ENCODE results near the gene TNFAIP1.
A peak's percentile ranks its signal among the peaks of the same experiment; 100 is the strongest.

TNFAIP1 gene

GRCh38 chr17:28365487-28365886, 29.9 kb downstream of the TNFAIP1 start:
- no peak overlapping the region for H3K4me3 ChIP-seq (ENCODE audit: low read depth, low read length)
- H3K27me3 ChIP-seq (ENCODE audit: insufficient read depth, low read length): no peaks in the 10 kb centered on the region
- H3K79me2 ChIP-seq (ENCODE audit: control insufficient read depth, insufficient read depth, low read length, unreplicated experiment): no peaks in the 10 kb centered on the region
- peaks cover 7% of the 10 kb centered on the region for H3K4me1 ChIP-seq (ENCODE audit: control insufficient read depth, insufficient read depth, low read length, unreplicated experiment)
- no peak overlapping the region for H2AFZ ChIP-seq (ENCODE audit: low read length, unreplicated experiment)
- 0 out of 2 replicates have a peak, but pooled peaks cover 3% of the 10 kb centered on the region for H3K36me3 ChIP-seq (ENCODE audit: insufficient read depth, low read length)
- H3K27ac ChIP-seq (ENCODE audit: low read depth, low read length): no peak overlapping the region

GRCh38 chr17:28366605-28367004, 31.0 kb downstream of the TNFAIP1 start:
- H3K36me3 ChIP-seq (ENCODE audit: insufficient read depth, low read length): 0 out of 2 replicates have a peak, but pooled peaks cover under 1% of the 10 kb centered on the region
- no peak overlapping the region for H3K4me3 ChIP-seq (ENCODE audit: low read depth, low read length)
- H3K27me3 ChIP-seq (ENCODE audit: insufficient read depth, low read length): no peaks in the 10 kb centered on the region
- H3K79me2 ChIP-seq (ENCODE audit: control insufficient read depth, insufficient read depth, low read length, unreplicated experiment): no peaks in the 10 kb centered on the region
- H3K27ac ChIP-seq (ENCODE audit: low read depth, low read length): no peak overlapping the region
- H2AFZ ChIP-seq (ENCODE audit: low read length, unreplicated experiment): no peak overlapping the region
- peaks cover 13% of the 10 kb centered on the region for H3K4me1 ChIP-seq (ENCODE audit: control insufficient read depth, insufficient read depth, low read length, unreplicated experiment)

GRCh38 chr17:28367641-28368305, 32.2 kb downstream of the TNFAIP1 start:
- no peaks in the 10 kb centered on the region for H3K36me3 ChIP-seq (ENCODE audit: insufficient read depth, low read length)
- H3K27ac ChIP-seq (ENCODE audit: low read depth, low read length): no peak overlapping the region
- H3K79me2 ChIP-seq (ENCODE audit: control insufficient read depth, insufficient read depth, low read length, unreplicated experiment): no peaks in the 10 kb centered on the region
- H3K4me3 ChIP-seq (ENCODE audit: low read depth, low read length): no peak overlapping the region
- H2AFZ ChIP-seq (ENCODE audit: low read length, unreplicated experiment): no peak overlapping the region
- H3K4me1 ChIP-seq (ENCODE audit: control insufficient read depth, insufficient read depth, low read length, unreplicated experiment): peaks cover 17% of the 10 kb centered on the region
- no peaks in the 10 kb centered on the region for H3K27me3 ChIP-seq (ENCODE audit: insufficient read depth, low read length)

GRCh38 chr17:28368306-28368831, 32.8 kb downstream of the TNFAIP1 start:
- Histone ChIP-seq H2AFZ (ENCODE audit: low read length, unreplicated experiment) (no peak overlapping the region), H3K27ac (ENCODE audit: low read depth, low read length) (no peak overlapping the region), H3K4me3 (ENCODE audit: low read depth, low read length) (no peak overlapping the region)

GRCh38 chr17:28368915-28369683, 33.5 kb downstream of the TNFAIP1 start:
- Histone ChIP-seq H3K27ac (ENCODE audit: low read depth, low read length) (no peak overlapping the region), H3K4me1 (ENCODE audit: control insufficient read depth, insufficient read depth, low read length, unreplicated experiment) (peaks cover 26% of the 10 kb centered on the region), H3K27me3 (ENCODE audit: insufficient read depth, low read length) (no peaks in the 10 kb centered on the region), H3K4me3 (ENCODE audit: low read depth, low read length) (no peak overlapping the region), H2AFZ (ENCODE audit: low read length, unreplicated experiment) (no peak overlapping the region), H3K79me2 (ENCODE audit: control insufficient read depth, insufficient read depth, low read length, unreplicated experiment) (no peaks in the 10 kb centered on the region), H3K36me3 (ENCODE audit: insufficient read depth, low read length) (no peaks in the 10 kb centered on the region)

More at GRCh38 chr17:28368306-28368831, 32.8 kb downstream of the TNFAIP1 start:
- no peaks in the 10 kb centered on the region for H3K27me3 ChIP-seq (ENCODE audit: insufficient read depth, low read length)
- H3K4me1 ChIP-seq (ENCODE audit: control insufficient read depth, insufficient read depth, low read length, unreplicated experiment): peaks cover 23% of the 10 kb centered on the region
- H3K36me3 ChIP-seq (ENCODE audit: insufficient read depth, low read length): no peaks in the 10 kb centered on the region
- no peaks in the 10 kb centered on the region for H3K79me2 ChIP-seq (ENCODE audit: control insufficient read depth, insufficient read depth, low read length, unreplicated experiment)

GRCh38 chr17:28369684-28370034, 34.1 kb downstream of the TNFAIP1 start:
- Histone ChIP-seq H3K27me3 (ENCODE audit: insufficient read depth, low read length) (no peaks in the 10 kb centered on the region), H3K36me3 (ENCODE audit: insufficient read depth, low read length) (no peaks in the 10 kb centered on the region), H3K27ac (ENCODE audit: low read depth, low read length) (no peak overlapping the region), H3K4me1 (ENCODE audit: control insufficient read depth, insufficient read depth, low read length, unreplicated experiment) (peaks cover 26% of the 10 kb centered on the region), H3K79me2 (ENCODE audit: control insufficient read depth, insufficient read depth, low read length, unreplicated experiment) (no peaks in the 10 kb centered on the region), H2AFZ (ENCODE audit: low read length, unreplicated experiment) (no peak overlapping the region), H3K4me3 (ENCODE audit: low read depth, low read length) (no peak overlapping the region)

- Histone ChIP-seq H3K27ac (ENCODE audit: low read depth, low read length) (peak within 1 kb of the TSS; percentile 58), H3K4me1 (ENCODE audit: control insufficient read depth, insufficient read depth, low read length, unreplicated experiment) (peaks cover 26% of the 10 kb centered on the region), H3K36me3 (ENCODE audit: insufficient read depth, low read length) (no peaks in the 10 kb centered on the region), H2AFZ (ENCODE audit: low read length, unreplicated experiment) (no peak within 1 kb of the TSS), H3K79me2 (ENCODE audit: control insufficient read depth, insufficient read depth, low read length, unreplicated experiment) (no peaks in the 10 kb centered on the region), H3K4me3 (ENCODE audit: low read depth, low read length) (peak within 1 kb of the TSS; percentile 88), H3K27me3 (ENCODE audit: insufficient read depth, low read length) (no peaks in the 10 kb centered on the region)
Measured at GRCh38 chr17:28370035-28370743, 34.6 kb downstream of the TNFAIP1 start, which contains the start of gene VTN. Gene VTN (minus strand): TSS chr17:28370307. CDS start chr17:28370203, 104 bp downstream.

- no peak overlapping the region for H2AFZ ChIP-seq (ENCODE audit: low read length, unreplicated experiment)
- H3K4me3 ChIP-seq (ENCODE audit: low read depth, low read length): peak overlapping the region; percentile 88
Measured at GRCh38 chr17:28370744-28371103, 35.2 kb downstream of the TNFAIP1 start.

GRCh38 chr17:28371245-28372202, 36.0 kb downstream of the TNFAIP1 start, which contains the start of gene SARM1:
Gene SARM1 (plus strand): TSS chr17:28371694. CDS start chr17:28372033, 339 bp downstream.
- peak within 1 kb of the TSS; percentile 88 for H3K4me3 ChIP-seq (ENCODE audit: low read depth, low read length)
- no peaks in the 10 kb centered on the region for H3K36me3 ChIP-seq (ENCODE audit: insufficient read depth, low read length)
- H3K4me1 ChIP-seq (ENCODE audit: control insufficient read depth, insufficient read depth, low read length, unreplicated experiment): peaks cover 26% of the 10 kb centered on the region
- no peaks in the 10 kb centered on the region for H3K79me2 ChIP-seq (ENCODE audit: control insufficient read depth, insufficient read depth, low read length, unreplicated experiment)
- H2AFZ ChIP-seq (ENCODE audit: low read length, unreplicated experiment): peak within 1 kb of the TSS; percentile 83
- peak within 1 kb of the TSS; percentile 58 for H3K27ac ChIP-seq (ENCODE audit: low read depth, low read length)
- no peaks in the 10 kb centered on the region for H3K27me3 ChIP-seq (ENCODE audit: insufficient read depth, low read length)

More at GRCh38 chr17:28370744-28371103, 35.2 kb downstream of the TNFAIP1 start:
- peak overlapping the region; percentile 58 for H3K27ac ChIP-seq (ENCODE audit: low read depth, low read length)
- H3K36me3 ChIP-seq (ENCODE audit: insufficient read depth, low read length): no peaks in the 10 kb centered on the region
- H3K27me3 ChIP-seq (ENCODE audit: insufficient read depth, low read length): no peaks in the 10 kb centered on the region
- no peaks in the 10 kb centered on the region for H3K79me2 ChIP-seq (ENCODE audit: control insufficient read depth, insufficient read depth, low read length, unreplicated experiment)
- peaks cover 26% of the 10 kb centered on the region for H3K4me1 ChIP-seq (ENCODE audit: control insufficient read depth, insufficient read depth, low read length, unreplicated experiment)

All from ACC112 (cell line).